HepG2 (cell line): Measurements from ENCODE around the gene STMN3. TPM values are rescaled to one million over a fixed set of nuclear protein-coding genes. Genes with fewer than 3 reads are reported as not detected.

Experiments used
- ATAC-seq: fragments of 200-7000 bp; cut with Tn5 transposase; 3 replicates; pipeline ENCODE4 v1.9.1; 2020; ENCODE audit warnings: mild to moderate bottlenecking, moderate library complexity
- BruUV-seq: library from RNA; stranded (reverse); fragments of 400-500 nt; replicated peaks from 2 replicates; lab custom pipeline; 2021; lab: Mats Ljungman, UMichigan
- CTCF ChIA-PET: fragments of 300-600 bp; formaldehyde crosslinking; extraction: SDS; loops from one replicate; lab custom pipeline; 2021; ENCODE audit warnings: low total read pairs, inconsistent platforms, low intra/inter-chr PET ratio; lab: Yijun Ruan, JAX
- POLR2A ChIA-PET: fragments of 350-600 bp; sonication (Branson Sonifier 250); formaldehyde crosslinking; loops from one replicate; lab custom pipeline; 2020; ENCODE audit warnings: antibody characterized with exemption, inconsistent platforms; lab: Yijun Ruan, JAX
- DNase-seq: peaks from one replicate; pipeline ENCODE4 v3.0.0-alpha.2; 2015; ENCODE audit warnings: low spot score
- FAIRE-seq: peaks from 3 replicates; lab custom pipeline; 2011; peaks lifted over from hg19 to GRCh38; lab: Jason Lieb, UNC
- H2AFZ ChIP-seq: one replicate; pipeline ENCODE4 v1.6.1; 2011; ENCODE audit warnings: low read length, inconsistent platforms
- H3K27ac ChIP-seq: fragments of 300-600 bp; 3 replicates; pipeline ENCODE4 v1.8.0; 2011; ENCODE audit warnings: mixed run types, mild to moderate bottlenecking, mixed read lengths, low read length, inconsistent platforms; ENCODE audit not compliant: insufficient read depth; ENCODE audit errors: extremely low read length
- H3K27me3 ChIP-seq, 2 experiments: fragments of 200-600 bp in 1 of 2; 2 replicates in 1 of 2; 3 replicates in 1 of 2; pipeline versions ENCODE4 v1.6.0 to v1.8.0; 2011; ENCODE audit warnings: low read length in 2 of 2, mild to moderate bottlenecking in 2 of 2, moderate library complexity in 2 of 2, inconsistent platforms in 1 of 2; ENCODE audit not compliant: insufficient read depth in 2 of 2, control insufficient read depth in 1 of 2
- H3K36me3 ChIP-seq, 2 experiments: fragments of 200-600 bp in 1 of 2; replicated peaks in 1 of 2; 2 replicates in 1 of 2; 3 replicates in 1 of 2; pipeline versions ENCODE4 v1.5.1 to v1.8.0; 2011; ENCODE audit warnings: low read length in 2 of 2, inconsistent platforms in 1 of 2; ENCODE audit not compliant: insufficient read depth in 2 of 2, control insufficient read depth in 1 of 2
- H3K4me1 ChIP-seq: 2 replicates; pipeline ENCODE4 v1.5.1; 2012; ENCODE audit warnings: low read length, inconsistent platforms; ENCODE audit not compliant: insufficient read depth
- H3K4me2 ChIP-seq: 2 replicates; pipeline ENCODE4 v1.6.0; 2011; ENCODE audit warnings: low read depth, low read length, inconsistent platforms
- H3K4me3 ChIP-seq, 3 experiments: fragments of 200-600 bp in 1 of 3; sonication (generic), shearing (Covaris generic) in 1 of 3; replicated peaks in 1 of 3; 2 replicates each; pipeline ENCODE4 v1.5.1; 2011 to 2016; ENCODE audit warnings: low read length in 3 of 3, inconsistent platforms in 2 of 3, low read depth in 2 of 3, mild to moderate bottlenecking in 2 of 3, control low read depth in 1 of 3, mixed read lengths in 1 of 3; ENCODE audit not compliant: insufficient read depth in 1 of 3
- H3K79me2 ChIP-seq: one replicate; pipeline ENCODE4 v1.6.1; 2011; ENCODE audit warnings: low read length, inconsistent platforms; ENCODE audit not compliant: insufficient read depth
- H3K9ac ChIP-seq: 2 replicates; pipeline ENCODE4 v1.6.0; 2011; ENCODE audit warnings: mild to moderate bottlenecking, low read depth, low read length, inconsistent platforms; ENCODE audit not compliant: insufficient read depth
- H3K9me3 ChIP-seq: 2 replicates; pipeline ENCODE4 v1.5.1; 2012; ENCODE audit warnings: mild to moderate bottlenecking, low read length
- H4K20me1 ChIP-seq: 2 replicates; pipeline ENCODE4 v1.6.0; 2011; ENCODE audit warnings: inconsistent platforms, mild to moderate bottlenecking, low read length, moderate library complexity; ENCODE audit not compliant: insufficient read depth
- NFATC3 ChIP-seq: sonication (generic); formaldehyde crosslinking; IDR thresholded peaks from 2 replicates; pipeline ENCODE4 v1.5.1; 2020; ENCODE audit warnings: mild to moderate bottlenecking, missing genetic modification reagents
- WGBS: methylation state at CpG from one replicate; pipeline ENCODE4 v1.1.6; 2017; ENCODE audit warnings: low lambda C conversion rate; 5-methylcytosine and 5-hydroxymethylcytosine counted together
- in situ Hi-C: cut with HindIII; loops from 2 replicates; pipeline ENCODE4 v1.10.0; 2017; ENCODE audit warnings: low pct_unique_long_range_greater_than_20kb; ENCODE audit not compliant: extremely low pct_ligation_motif_present
- intact Hi-C: fragments of 100-400 bp; cut with micrococcal nuclease; formaldehyde crosslinking; loops from one replicate; pipeline ENCODE4 v1.10.0; 2022; ENCODE audit not compliant: unreplicated experiment
- polyA plus RNA-seq, 8 experiments: library from polyadenylated mRNA; depleted of rRNA in 3 of 8; stranded (reverse) in 7 of 8; unstranded in 1 of 8; fragments of >200 nt; fragmentation: Illumina TruSeq in 4 of 8; extraction: Trizol in 4 of 8; gene quantifications; 2 replicates each; pipeline versions ENCODE4 v1.2.1 to v1.2.3, GENCODE V29; 2011 to 2016; ENCODE audit warnings: low read depth in 4 of 8, missing spikeins in 1 of 8, mixed read lengths in 1 of 8; ENCODE audit not compliant: insufficient read depth in 1 of 8
- total RNA-seq, 5 experiments: library from RNA; depleted of rRNA; stranded (reverse); fragments of >200 nt; fragmentation: Illumina TruSeq; extraction: Trizol; gene quantifications; 2 replicates each; pipeline ENCODE4 v1.2.3, GENCODE V29; 2016; ENCODE audit warnings: low read depth in 1 of 5
- TF ChIP-seq, protein P1 (sequence below): sonication (generic); formaldehyde crosslinking; IDR thresholded peaks from 2 replicates; pipeline ENCODE4 v1.5.0; 2020; ENCODE audit warnings: mild to moderate bottlenecking, missing genetic modification reagents, borderline replicate concordance

STMN3 gene
- total and polyA plus RNA-seq, 2 of the 13 experiments (the other 11 are each of a cell fraction or from before 2014, with no cell fraction given): 21.0 to 48.3 TPM

DNA sequence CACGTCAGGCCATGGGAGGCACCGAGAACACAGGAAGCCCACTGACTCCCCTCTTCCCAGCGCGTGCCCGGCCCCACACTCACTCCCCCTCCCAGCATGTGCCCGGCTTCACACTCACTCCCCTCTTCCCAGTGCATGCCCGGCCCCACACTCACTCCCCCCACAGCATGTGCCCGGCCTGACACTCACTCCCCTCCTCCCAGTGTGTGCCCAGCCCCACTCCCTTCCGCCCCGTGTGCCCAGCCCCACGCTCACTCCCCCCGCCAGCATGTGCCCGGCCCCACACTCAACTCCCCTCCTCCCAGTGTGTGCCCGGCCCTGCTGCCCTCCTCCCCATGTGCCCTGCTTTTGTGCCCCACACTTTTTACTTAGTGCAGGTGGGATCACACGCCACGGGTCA, 14.6 kb upstream of the STMN3 start:
- CTCF ChIA-PET: no interaction called here
- POLR2A ChIA-PET: interaction anchor here (2.0 kb wide), 1 partner anchor 10 kb away, joined by 7 read pairs; the partner anchor contains the start of gene RTEL1
- no peaks in the 10 kb centered on the region for H3K9me3 ChIP-seq
- H3K4me2 ChIP-seq: no peak overlapping the region
- no TSS peak for BruUV-seq
- no peaks in the 10 kb centered on the region for H4K20me1 ChIP-seq
- no peak overlapping the region for H3K4me3 ChIP-seq
- H2AFZ ChIP-seq: no peak overlapping the region
- H3K4me1 ChIP-seq: no peaks in the 10 kb centered on the region
- TF ChIP-seq, protein P1, sequence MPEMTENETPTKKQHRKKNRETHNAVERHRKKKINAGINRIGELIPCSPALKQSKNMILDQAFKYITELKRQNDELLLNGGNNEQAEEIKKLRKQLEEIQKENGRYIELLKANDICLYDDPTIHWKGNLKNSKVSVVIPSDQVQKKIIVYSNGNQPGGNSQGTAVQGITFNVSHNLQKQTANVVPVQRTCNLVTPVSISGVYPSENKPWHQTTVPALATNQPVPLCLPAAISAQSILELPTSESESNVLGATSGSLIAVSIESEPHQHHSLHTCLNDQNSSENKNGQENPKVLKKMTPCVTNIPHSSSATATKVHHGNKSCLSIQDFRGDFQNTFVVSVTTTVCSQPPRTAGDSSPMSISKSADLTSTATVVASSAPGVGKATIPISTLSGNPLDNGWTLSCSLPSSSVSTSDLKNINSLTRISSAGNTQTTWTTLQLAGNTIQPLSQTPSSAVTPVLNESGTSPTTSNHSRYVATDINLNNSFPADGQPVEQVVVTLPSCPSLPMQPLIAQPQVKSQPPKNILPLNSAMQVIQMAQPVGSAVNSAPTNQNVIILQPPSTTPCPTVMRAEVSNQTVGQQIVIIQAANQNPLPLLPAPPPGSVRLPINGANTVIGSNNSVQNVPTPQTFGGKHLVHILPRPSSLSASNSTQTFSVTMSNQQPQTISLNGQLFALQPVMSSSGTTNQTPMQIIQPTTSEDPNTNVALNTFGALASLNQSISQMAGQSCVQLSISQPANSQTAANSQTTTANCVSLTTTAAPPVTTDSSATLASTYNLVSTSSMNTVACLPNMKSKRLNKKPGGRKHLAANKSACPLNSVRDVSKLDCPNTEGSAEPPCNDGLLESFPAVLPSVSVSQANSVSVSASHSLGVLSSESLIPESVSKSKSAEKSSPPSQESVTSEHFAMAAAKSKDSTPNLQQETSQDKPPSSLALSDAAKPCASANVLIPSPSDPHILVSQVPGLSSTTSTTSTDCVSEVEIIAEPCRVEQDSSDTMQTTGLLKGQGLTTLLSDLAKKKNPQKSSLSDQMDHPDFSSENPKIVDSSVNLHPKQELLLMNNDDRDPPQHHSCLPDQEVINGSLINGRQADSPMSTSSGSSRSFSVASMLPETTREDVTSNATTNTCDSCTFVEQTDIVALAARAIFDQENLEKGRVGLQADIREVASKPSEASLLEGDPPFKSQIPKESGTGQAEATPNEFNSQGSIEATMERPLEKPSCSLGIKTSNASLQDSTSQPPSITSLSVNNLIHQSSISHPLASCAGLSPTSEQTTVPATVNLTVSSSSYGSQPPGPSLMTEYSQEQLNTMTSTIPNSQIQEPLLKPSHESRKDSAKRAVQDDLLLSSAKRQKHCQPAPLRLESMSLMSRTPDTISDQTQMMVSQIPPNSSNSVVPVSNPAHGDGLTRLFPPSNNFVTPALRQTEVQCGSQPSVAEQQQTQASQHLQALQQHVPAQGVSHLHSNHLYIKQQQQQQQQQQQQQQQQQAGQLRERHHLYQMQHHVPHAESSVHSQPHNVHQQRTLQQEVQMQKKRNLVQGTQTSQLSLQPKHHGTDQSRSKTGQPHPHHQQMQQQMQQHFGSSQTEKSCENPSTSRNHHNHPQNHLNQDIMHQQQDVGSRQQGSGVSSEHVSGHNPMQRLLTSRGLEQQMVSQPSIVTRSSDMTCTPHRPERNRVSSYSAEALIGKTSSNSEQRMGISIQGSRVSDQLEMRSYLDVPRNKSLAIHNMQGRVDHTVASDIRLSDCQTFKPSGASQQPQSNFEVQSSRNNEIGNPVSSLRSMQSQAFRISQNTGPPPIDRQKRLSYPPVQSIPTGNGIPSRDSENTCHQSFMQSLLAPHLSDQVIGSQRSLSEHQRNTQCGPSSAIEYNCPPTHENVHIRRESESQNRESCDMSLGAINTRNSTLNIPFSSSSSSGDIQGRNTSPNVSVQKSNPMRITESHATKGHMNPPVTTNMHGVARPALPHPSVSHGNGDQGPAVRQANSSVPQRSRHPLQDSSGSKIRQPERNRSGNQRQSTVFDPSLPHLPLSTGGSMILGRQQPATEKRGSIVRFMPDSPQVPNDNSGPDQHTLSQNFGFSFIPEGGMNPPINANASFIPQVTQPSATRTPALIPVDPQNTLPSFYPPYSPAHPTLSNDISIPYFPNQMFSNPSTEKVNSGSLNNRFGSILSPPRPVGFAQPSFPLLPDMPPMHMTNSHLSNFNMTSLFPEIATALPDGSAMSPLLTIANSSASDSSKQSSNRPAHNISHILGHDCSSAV (CRISPR knock-in tag): no peak
- TF ChIP-seq NFATC3 (CRISPR knock-in tag): no peak
- FAIRE-seq: no peak
- no peak overlapping the region for H3K9ac ChIP-seq
- H3K27ac ChIP-seq: no peak overlapping the region
- peaks cover 29 to 50% of the 10 kb centered on the region in 2 experiments for H3K36me3 ChIP-seq
- ATAC-seq: no peak
- intact Hi-C loops (no loop called here), in situ Hi-C loops (no loop called here)
- no peaks in the 10 kb centered on the region for H3K79me2 ChIP-seq
- H3K27me3 ChIP-seq: no peaks in the 10 kb centered on the region
- WGBS: 95% methylated on average over 16 of the region's 16 CpGs
- no peak for DNase-seq
